Activated CD8-positive, alpha-beta memory T cell treated with anti-CD3 and anti-CD28 coated beads, Interleukin-2, amount 50 U/mL, for 24 hours (primary cell): ENCODE results near the gene CHD9.
"Not testable (repeated sequence)": the region's sequence is repeated elsewhere in the genome, so short reads cannot be mapped to it uniquely, and the experiment has no call there.

Experiments used
- DNase-seq: peaks from one replicate; pipeline ENCODE4 v3.0.0-alpha.2; 2020; ENCODE audit errors: extremely low read depth

CHD9 gene

GRCh38 chr16:53131363-53132071, 76.7 kb downstream of the CHD9 start:
- DNase-seq, result no peak

- DNase-seq, result no peak
Observed at GRCh38 chr16:53132406-53132805, 77.6 kb downstream of the CHD9 start.

GRCh38 chr16:53135329-53135728, 80.5 kb downstream of the CHD9 start:
- DNase-seq, result no peak

DNA sequence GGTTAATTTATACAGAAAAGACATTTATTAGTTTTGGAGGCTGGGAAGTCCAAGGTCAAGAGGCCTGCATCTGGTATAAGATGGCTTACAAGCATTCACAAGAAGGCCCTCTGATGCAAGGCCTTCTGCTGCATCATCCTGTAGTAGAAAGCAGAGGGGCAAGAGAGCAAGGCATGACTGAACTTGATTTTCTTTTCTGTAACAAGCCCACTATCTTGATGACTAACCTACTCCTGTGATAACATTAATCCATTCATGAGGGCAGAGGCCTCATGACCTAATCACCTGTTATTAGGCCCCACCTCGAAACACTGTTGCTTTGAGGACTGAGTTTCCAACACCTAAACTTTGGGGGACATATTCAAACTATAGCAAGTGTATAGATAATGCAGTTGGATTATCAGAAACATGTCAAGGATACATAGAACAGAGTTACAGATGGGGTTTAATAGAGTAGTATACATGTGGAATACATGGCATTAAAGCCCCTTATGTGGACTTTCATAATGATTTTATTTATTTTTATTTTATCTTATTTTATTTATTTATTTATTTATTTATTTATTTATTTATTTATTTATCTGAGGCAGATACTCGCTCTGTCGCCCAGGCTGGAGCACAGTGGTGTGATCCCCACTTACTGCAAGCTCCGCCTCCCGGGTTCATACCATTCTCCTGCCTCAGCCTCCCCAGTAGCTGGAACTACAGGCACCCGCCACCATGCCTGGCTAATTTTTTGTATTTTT, 88.2 kb downstream of the CHD9 start:
- DNase-seq, result no peak

GRCh38 chr16:53147500-53148065, 92.8 kb downstream of the CHD9 start:
- DNase-seq, result no peak

- DNase-seq, result no peak
Observed at GRCh38 chr16:53150769-53151168, 96.0 kb downstream of the CHD9 start.

- DNase-seq, result no peak
Observed at GRCh38 chr16:53152329-53152728, 97.5 kb downstream of the CHD9 start.

DNA sequence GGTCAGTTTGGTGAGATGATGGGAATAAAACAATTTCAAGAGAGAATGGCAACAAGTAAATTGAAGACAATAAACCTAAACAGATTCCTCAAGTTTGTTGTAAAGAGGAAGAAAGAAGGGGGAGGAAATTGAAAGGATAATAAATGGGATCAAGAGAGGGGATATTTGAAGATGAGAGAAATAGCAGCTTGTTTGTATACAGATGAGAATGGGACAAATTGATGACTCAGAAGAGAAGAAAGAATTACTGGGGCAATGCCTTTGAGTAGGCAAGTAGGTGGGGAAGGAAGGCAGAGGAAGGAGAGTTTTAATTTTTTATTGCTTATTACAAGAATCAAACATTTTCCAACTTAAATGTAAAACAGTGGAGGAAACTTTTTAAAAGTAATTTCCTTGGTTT, 98.3 kb downstream of the CHD9 start:
- no peak for DNase-seq

GRCh38 chr16:53154513-53154912, 99.7 kb downstream of the CHD9 start:
- DNase-seq, result no peak

GRCh38 chr16:53156516-53156915, 101.7 kb downstream of the CHD9 start:
- DNase-seq, result no peak

GRCh38 chr16:53159781-53160436, 105.1 kb downstream of the CHD9 start:
- DNase-seq, result no peak

DNA sequence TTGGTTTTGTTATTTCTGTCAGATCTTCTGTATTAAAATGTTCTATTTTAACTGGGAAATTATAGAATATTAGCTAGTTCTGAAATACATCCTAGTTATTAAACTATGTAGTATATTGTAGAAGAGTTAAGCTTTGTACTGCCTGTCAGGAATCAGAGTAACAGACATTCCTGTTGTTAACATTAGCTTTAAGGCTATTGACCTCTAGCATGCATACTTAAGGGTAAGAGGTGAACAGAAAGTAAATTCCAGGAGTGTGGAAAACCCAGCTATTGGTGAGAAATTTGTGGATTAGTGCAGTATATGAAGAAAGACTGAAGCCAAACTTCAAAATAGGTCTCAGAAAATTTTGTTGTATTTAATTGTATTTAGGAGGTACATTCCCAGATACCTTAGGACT, 111.3 kb downstream of the CHD9 start:
- DNase-seq, result no peak

DNA sequence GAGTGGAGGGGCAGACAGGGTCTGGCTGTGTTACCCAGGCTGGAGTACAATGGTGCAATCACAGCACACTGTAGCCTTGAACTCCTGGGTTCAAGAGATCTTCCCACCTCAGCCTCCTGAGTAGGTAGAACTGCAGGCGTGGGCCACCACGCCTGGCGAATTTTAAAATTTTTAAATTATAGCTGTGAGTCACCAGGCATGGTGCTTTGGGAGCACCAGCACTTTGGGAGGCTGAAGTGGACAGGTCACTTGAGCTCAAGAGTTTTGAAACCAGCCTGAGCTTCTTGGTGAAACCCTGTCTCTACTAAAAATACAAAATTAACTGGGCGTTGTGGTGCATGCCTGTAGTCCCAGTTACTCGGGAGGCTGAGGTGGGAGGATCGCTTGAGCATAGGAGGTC, 114.0 kb downstream of the CHD9 start:
- no peak for DNase-seq

GRCh38 chr16:53172517-53172916, 117.7 kb downstream of the CHD9 start:
- no peak for DNase-seq

DNA sequence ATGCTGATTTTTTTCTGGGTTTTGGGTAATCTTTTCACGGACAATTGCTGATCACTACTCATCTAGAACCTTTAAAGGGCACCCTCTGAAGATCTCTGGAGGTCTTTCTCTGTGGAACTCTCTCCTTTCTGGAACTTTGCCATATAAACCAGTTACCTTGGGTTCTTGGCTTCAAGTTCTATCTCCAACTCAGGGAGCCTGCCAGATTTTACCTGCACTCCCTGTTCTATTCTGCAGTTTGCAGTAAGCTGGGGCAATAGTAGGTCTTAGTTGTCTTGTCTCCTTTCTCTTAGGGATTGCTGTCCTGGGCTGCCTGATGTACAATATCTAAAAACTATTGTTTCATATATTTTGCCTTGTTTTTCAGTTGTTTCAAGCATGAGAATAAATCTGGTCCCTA, 120.3 kb downstream of the CHD9 start:
- DNase-seq, result no peak

- DNase-seq, result no peak
Observed at GRCh38 chr16:53176434-53176833, 121.6 kb downstream of the CHD9 start.

- DNase-seq, result no peak
Observed at GRCh38 chr16:53183442-53183841, 128.7 kb downstream of the CHD9 start.

GRCh38 chr16:53185741-53186140, 130.9 kb downstream of the CHD9 start:
- not testable (repeated sequence) for DNase-seq

GRCh38 chr16:53187775-53188174, 133.0 kb downstream of the CHD9 start:
- no peak for DNase-seq

DNA sequence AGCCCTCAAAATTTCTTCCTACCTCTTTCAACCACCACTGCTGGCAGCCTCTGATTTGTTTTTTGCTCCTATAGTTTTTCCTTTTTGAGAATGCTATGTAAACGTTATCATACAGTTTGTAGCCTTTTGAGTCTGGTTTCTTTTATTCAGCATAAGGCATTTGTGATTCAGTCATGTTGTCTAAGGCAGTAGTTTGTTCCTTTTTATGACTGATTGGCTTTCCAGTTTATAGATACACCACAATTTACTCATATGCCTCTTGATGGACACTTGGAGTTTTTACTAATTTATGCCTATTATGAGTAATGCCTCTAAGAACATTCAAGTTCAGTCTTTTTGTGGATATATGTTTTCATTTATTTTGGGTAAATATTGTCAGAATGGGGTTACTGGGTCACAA, 136.6 kb downstream of the CHD9 start:
- DNase-seq, result no peak

- no peak for DNase-seq
Observed at GRCh38 chr16:53198933-53199332, 144.1 kb downstream of the CHD9 start.

- no peak for DNase-seq
Observed at GRCh38 chr16:53201900-53202299, 147.1 kb downstream of the CHD9 start.

- no peak for DNase-seq
Observed at GRCh38 chr16:53202398-53202797, 147.6 kb downstream of the CHD9 start.
